ENCODE data around the gene GRAP.

The GRAP gene

GRCh38 chr17:18991531-18992315, 55.0 kb downstream of the GRAP start:
- TF ChIP-seq CTCF (IDR thresholded peaks at IDR 0.05; ENCODE audit: low read depth, low read length) (no peak), MYC (IDR thresholded peaks at IDR 0.05; ENCODE audit: low read depth, low read length) (no peak), POLR2A (IDR thresholded peaks at IDR 0.05; ENCODE audit: extremely low read depth, insufficient read length) (no peak), MAX (IDR thresholded peaks at IDR 0.05; ENCODE audit: low read depth, low read length) (no peak)
- H3K4me3 ChIP-seq (ENCODE audit: low read depth, low read length): no peak overlapping the region
- DNase-seq (ENCODE audit: low read depth): no peak

GRCh38 chr17:18990331-18990730, 56.4 kb downstream of the GRAP start:
- H3K4me3 ChIP-seq (ENCODE audit: low read depth, low read length): no peak overlapping the region
- TF ChIP-seq POLR2A (IDR thresholded peaks at IDR 0.05; ENCODE audit: extremely low read depth, insufficient read length): no peak
- TF ChIP-seq MYC (IDR thresholded peaks at IDR 0.05; ENCODE audit: low read depth, low read length): no peak
- no peak for TF ChIP-seq CTCF (IDR thresholded peaks at IDR 0.05; ENCODE audit: low read depth, low read length)
- no peak for TF ChIP-seq MAX (IDR thresholded peaks at IDR 0.05; ENCODE audit: low read depth, low read length)
- no peak for DNase-seq (ENCODE audit: low read depth)

- no peak for TF ChIP-seq MYC (IDR thresholded peaks at IDR 0.05; ENCODE audit: low read depth, low read length)
- TF ChIP-seq CTCF (IDR thresholded peaks at IDR 0.05; ENCODE audit: low read depth, low read length): no peak
- no peak for TF ChIP-seq POLR2A (IDR thresholded peaks at IDR 0.05; ENCODE audit: extremely low read depth, insufficient read length)
- no peak for TF ChIP-seq MAX (IDR thresholded peaks at IDR 0.05; ENCODE audit: low read depth, low read length)
- no peak overlapping the region for H3K4me3 ChIP-seq (ENCODE audit: low read depth, low read length)
- DNase-seq (ENCODE audit: low read depth): no peak
These were observed 58.1 kb downstream of the GRAP start for GRCh38 chr17:18988546-18989173.

- TF ChIP-seq POLR2A (IDR thresholded peaks at IDR 0.05; ENCODE audit: extremely low read depth, insufficient read length): no peak
- H3K4me3 ChIP-seq (ENCODE audit: low read depth, low read length): no peak overlapping the region
- DNase-seq (ENCODE audit: low read depth): no peak
These were observed 58.8 kb downstream of the GRAP start for GRCh38 chr17:18987862-18988545.

- no peak for DNase-seq (ENCODE audit: low read depth)
- TF ChIP-seq POLR2A (IDR thresholded peaks at IDR 0.05; ENCODE audit: extremely low read depth, insufficient read length): no peak
- TF ChIP-seq CTCF (IDR thresholded peaks at IDR 0.05; ENCODE audit: low read depth, low read length): no peak
- TF ChIP-seq MYC (IDR thresholded peaks at IDR 0.05; ENCODE audit: low read depth, low read length): no peak
- TF ChIP-seq MAX (IDR thresholded peaks at IDR 0.05; ENCODE audit: low read depth, low read length): no peak
- H3K4me3 ChIP-seq (ENCODE audit: low read depth, low read length): no peak overlapping the region
These were observed 59.5 kb downstream of the GRAP start for GRCh38 chr17:18987230-18987610.
